Panc1 (cell line): ENCODE results near the gene CCNA2. TPM values are rescaled to one million over a fixed set of nuclear protein-coding genes. Genes with fewer than 3 reads are reported as not detected.

Source experiments
- ATAC-seq: fragments of 200-7000 bp; cut with Tn5 transposase; 2 replicates; pipeline ENCODE4 v1.9.1; 2020; ENCODE audit warnings: mild to moderate bottlenecking, moderate library complexity
- BruUV-seq: library from RNA; stranded (reverse); fragments of 400-500 nt; replicated peaks from 2 replicates; lab custom pipeline; 2021; lab: Mats Ljungman, UMichigan
- CTCF ChIA-PET: fragments of 300-600 bp; sonication (Branson Sonifier 250); formaldehyde crosslinking; loops from one replicate; lab custom pipeline; 2022; ENCODE audit warnings: antibody characterized with exemption; lab: Charles Lee
- POLR2A ChIA-PET: fragments of 300-600 bp; sonication (Branson Sonifier 250); formaldehyde crosslinking; loops from one replicate; lab custom pipeline; 2022; ENCODE audit warnings: antibody characterized with exemption; lab: Charles Lee
- DNase-seq: peaks from one replicate; pipeline ENCODE4 v3.0.0-alpha.2; 2010; ENCODE audit warnings: low read depth, low spot score
- H3K27ac ChIP-seq: 2 replicates; pipeline ENCODE4 v1.5.1; 2011; ENCODE audit warnings: mild to moderate bottlenecking, low read length, inconsistent platforms
- H3K27me3 ChIP-seq: fragments of 200-500 bp; sonication (Bioruptor generic); 2 replicates; pipeline ENCODE4 v1.6.0; 2014; ENCODE audit warnings: low read length, inconsistent platforms; ENCODE audit not compliant: control insufficient read depth, insufficient read depth
- H3K36me3 ChIP-seq: fragments of 200-500 bp; sonication (Bioruptor generic); 2 replicates; pipeline ENCODE4 v1.5.1; 2014; ENCODE audit warnings: inconsistent platforms, mild to moderate bottlenecking, low read length, moderate library complexity; ENCODE audit not compliant: control insufficient read depth, insufficient read depth
- H3K4me1 ChIP-seq: 2 replicates; pipeline ENCODE4 v1.5.1; 2011; ENCODE audit warnings: inconsistent platforms, mild to moderate bottlenecking, low read length, moderate library complexity; ENCODE audit not compliant: control insufficient read depth, insufficient read depth
- H3K4me3 ChIP-seq, 2 experiments: 2 replicates each; pipeline ENCODE4 v1.5.1; 2011 to 2012; ENCODE audit warnings: low read depth in 2 of 2, low read length in 2 of 2, mild to moderate bottlenecking in 2 of 2, inconsistent platforms in 1 of 2, moderate library complexity in 1 of 2
- H3K9me3 ChIP-seq: fragments of 200-500 bp; sonication (Bioruptor generic); 2 replicates; pipeline ENCODE4 v1.5.1; 2014; ENCODE audit warnings: low read depth, mild to moderate bottlenecking, inconsistent platforms, low read length, moderate library complexity; ENCODE audit not compliant: control insufficient read depth, insufficient read depth
- POLR2AphosphoS5 ChIP-seq: IDR thresholded peaks from 2 replicates; pipeline ENCODE4 v1.6.1; 2012; ENCODE audit warnings: mild to moderate bottlenecking, low read depth, low read length, moderate library complexity
- REST ChIP-seq, 2 experiments: IDR thresholded peaks; 2 replicates each; pipeline ENCODE4 v1.6.1; 2011 to 2012; ENCODE audit warnings: low read depth in 2 of 2, control low read depth in 1 of 2, low read length in 1 of 2, mild to moderate bottlenecking in 1 of 2, moderate library complexity in 1 of 2; ENCODE audit not compliant: insufficient read depth in 1 of 2
- SIN3A ChIP-seq: IDR thresholded peaks from 2 replicates; pipeline ENCODE4 v1.6.1; 2012; ENCODE audit warnings: low read depth, mild to moderate bottlenecking, low read length, moderate library complexity, borderline replicate concordance; ENCODE audit not compliant: insufficient read depth
- TCF7L2 ChIP-seq: IDR thresholded peaks from 2 replicates; pipeline ENCODE4 v1.6.1; 2011; ENCODE audit warnings: mild to moderate bottlenecking, low read depth, low read length, inconsistent platforms
- in situ Hi-C: cut with HindIII; loops from 2 replicates; pipeline ENCODE4 v1.10.0; 2016; ENCODE audit warnings: low sequenced_read_pairs, low pct_unique_long_range_greater_than_20kb
- intact Hi-C: fragments of 100-400 bp; cut with micrococcal nuclease; formaldehyde crosslinking; loops from one replicate; pipeline ENCODE4 v1.10.0; 2022; ENCODE audit not compliant: unreplicated experiment
- total RNA-seq: library from RNA; stranded (reverse); gene quantifications from one replicate; pipeline ENCODE4 v1.2.1, GENCODE V29; 2021; ENCODE audit not compliant: unreplicated experiment
- TF ChIP-seq, protein P1 (sequence below): fragments of 450-650 bp; IDR thresholded peaks from 2 replicates; pipeline ENCODE4 v1.5.1; 2017; ENCODE audit warnings: mild to moderate bottlenecking

CCNA2 gene
- total RNA-seq, 1 experiment from 2014 or later: 31.8 TPM

DNA sequence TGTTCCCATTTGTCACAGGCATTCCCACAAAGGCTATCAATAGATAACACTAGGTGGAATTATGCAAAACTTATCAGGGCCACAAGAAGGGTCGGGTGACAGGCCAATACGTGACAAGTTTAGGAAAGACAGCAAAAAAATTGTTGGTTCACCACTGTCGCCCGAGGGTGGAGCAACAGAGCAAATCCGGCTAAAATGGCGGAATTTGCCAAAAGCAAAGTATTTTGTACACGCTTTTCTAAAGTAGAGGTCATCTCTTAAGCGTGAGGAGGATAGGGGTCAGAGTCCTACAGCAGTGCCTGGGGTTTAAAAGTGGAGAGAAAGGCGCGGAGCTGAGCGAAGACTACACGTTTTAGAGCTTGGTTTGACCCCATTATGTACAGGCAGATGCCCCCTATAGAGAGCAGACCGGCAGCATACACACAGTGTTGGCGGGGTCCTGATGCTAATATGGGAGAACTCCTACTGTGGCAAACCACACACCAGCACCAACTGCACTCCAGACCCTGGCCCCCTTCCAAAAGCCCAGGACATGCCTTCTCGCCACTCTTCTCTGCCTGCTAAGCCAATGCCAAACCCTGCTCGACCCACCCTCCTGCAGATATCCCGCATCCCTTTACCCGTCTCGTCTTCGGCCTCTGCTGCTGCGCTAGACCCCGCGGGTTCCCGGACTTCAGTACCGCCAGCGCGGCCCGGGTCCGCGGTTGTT is 733 bp downstream of the CCNA2 start:
- Histone ChIP-seq H3K27me3 (no peaks in the 10 kb centered on the region), H3K36me3 (peaks cover 40% of the 10 kb centered on the region), H3K4me3 (peak overlapping the region; percentile 90 to 91), H3K27ac (peak overlapping the region; percentile 83), H3K4me1 (peaks cover 11% of the 10 kb centered on the region), H3K9me3 (no peaks in the 10 kb centered on the region)
- POLR2A ChIA-PET: no interaction called here
- TF ChIP-seq, protein P1, sequence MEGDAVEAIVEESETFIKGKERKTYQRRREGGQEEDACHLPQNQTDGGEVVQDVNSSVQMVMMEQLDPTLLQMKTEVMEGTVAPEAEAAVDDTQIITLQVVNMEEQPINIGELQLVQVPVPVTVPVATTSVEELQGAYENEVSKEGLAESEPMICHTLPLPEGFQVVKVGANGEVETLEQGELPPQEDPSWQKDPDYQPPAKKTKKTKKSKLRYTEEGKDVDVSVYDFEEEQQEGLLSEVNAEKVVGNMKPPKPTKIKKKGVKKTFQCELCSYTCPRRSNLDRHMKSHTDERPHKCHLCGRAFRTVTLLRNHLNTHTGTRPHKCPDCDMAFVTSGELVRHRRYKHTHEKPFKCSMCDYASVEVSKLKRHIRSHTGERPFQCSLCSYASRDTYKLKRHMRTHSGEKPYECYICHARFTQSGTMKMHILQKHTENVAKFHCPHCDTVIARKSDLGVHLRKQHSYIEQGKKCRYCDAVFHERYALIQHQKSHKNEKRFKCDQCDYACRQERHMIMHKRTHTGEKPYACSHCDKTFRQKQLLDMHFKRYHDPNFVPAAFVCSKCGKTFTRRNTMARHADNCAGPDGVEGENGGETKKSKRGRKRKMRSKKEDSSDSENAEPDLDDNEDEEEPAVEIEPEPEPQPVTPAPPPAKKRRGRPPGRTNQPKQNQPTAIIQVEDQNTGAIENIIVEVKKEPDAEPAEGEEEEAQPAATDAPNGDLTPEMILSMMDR: peak; percentile 19; the same call in 1 of the 2 replicates
- TF ChIP-seq SIN3A (no peak), REST (IDR thresholded peaks at IDR 0.05; ENCODE audit: insufficient read depth in 1 of 2, low read depth in 2 of 2, low read length in 1 of 2) (no peak), TCF7L2 (no peak), POLR2AphosphoS5 (no peak)
- intact Hi-C loops (no loop called here), in situ Hi-C loops (no loop called here)
- ATAC-seq (peak; percentile 50), DNase-seq (no peak)
- TSS peak; percentile 74 for BruUV-seq
- CTCF ChIA-PET: no interaction called here

DNA sequence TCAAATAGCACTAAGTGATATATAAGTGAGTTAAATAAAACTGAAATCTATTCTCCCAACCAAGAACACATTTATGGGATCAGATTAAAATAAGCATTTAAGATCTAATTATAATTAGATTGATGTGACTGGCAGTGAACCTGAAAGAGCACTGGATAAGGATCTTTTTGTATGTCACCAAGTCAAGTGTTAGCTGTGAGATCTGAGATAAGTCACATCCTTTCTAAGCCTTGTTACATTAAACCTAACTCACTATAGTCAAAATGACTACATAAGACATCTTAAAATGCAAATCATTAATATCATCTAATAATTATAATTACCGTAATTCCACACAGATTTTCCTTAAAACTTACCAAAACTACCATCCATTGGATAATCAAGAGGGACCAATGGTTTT is 1.6 kb downstream of the CCNA2 start:
- TF ChIP-seq TCF7L2 (no peak), SIN3A (no peak), POLR2AphosphoS5 (no peak), REST (IDR thresholded peaks at IDR 0.05; ENCODE audit: insufficient read depth in 1 of 2, low read depth in 2 of 2, low read length in 1 of 2) (no peak)
- TF ChIP-seq, protein P1: no peak
- ChIA-PET CTCF (no interaction called here), POLR2A (interaction anchor here (1.1 kb wide), 1 partner anchor 49 kb away, joined by 3 read pairs; no protein-coding TSS in a partner anchor)
- Histone ChIP-seq H3K27me3 (no peaks in the 10 kb centered on the region), H3K4me3 (peak overlapping the region; percentile 90 to 91), H3K27ac (peak overlapping the region; percentile 83), H3K4me1 (peaks cover 11% of the 10 kb centered on the region), H3K36me3 (peaks cover 46% of the 10 kb centered on the region), H3K9me3 (no peaks in the 10 kb centered on the region)
- BruUV-seq: no TSS peak
- ATAC-seq: no peak
- in situ Hi-C loops (no loop called here), intact Hi-C loops (no loop called here)
- DNase-seq: no peak
